Measurements from ENCODE around the gene N4BP2. TPM values are rescaled to one million over a fixed set of nuclear protein-coding genes. Genes with fewer than 3 reads are reported as not detected.

N4BP2 gene
- total RNA-seq, 1 donor from 2014 or later = 31.5 TPM

- intact Hi-C loops (cut with micrococcal nuclease) = loop anchor here (2.0 to 10.0 kb wide), 5 partner anchors 14 to 1146 kb away; no protein-coding TSS in a partner anchor
Measured at GRCh38 chr4:40190465-40190864, 133.8 kb downstream of the N4BP2 start.

- intact Hi-C loops (cut with micrococcal nuclease) = loop anchor here (2.0 to 10.0 kb wide), 5 partner anchors 14 to 1146 kb away; no protein-coding TSS in a partner anchor
Measured at GRCh38 chr4:40190880-40191815, 134.5 kb downstream of the N4BP2 start.

GRCh38 chr4:40192114-40193015 lies 135.7 kb downstream of the N4BP2 start:
- intact Hi-C loops (cut with micrococcal nuclease) = loop anchor here (1.0 to 10.0 kb wide), 4 partner anchors 8 to 1148 kb away; no protein-coding TSS in a partner anchor

- intact Hi-C loops (cut with micrococcal nuclease) = loop anchor here (1.0 to 10.0 kb wide), 4 partner anchors 9 to 1148 kb away; no protein-coding TSS in a partner anchor
Measured at GRCh38 chr4:40193016-40193571, 136.4 kb downstream of the N4BP2 start.

- intact Hi-C loops (cut with micrococcal nuclease) = loop anchor here (1.0 to 10.0 kb wide), 4 partner anchors 9 to 1149 kb away; no protein-coding TSS in a partner anchor
Measured at GRCh38 chr4:40193578-40193977, 136.9 kb downstream of the N4BP2 start.

- intact Hi-C loops (cut with micrococcal nuclease) = loop anchor here (1.0 to 10.0 kb wide), 9 partner anchors 33 to 1150 kb away; partner anchors contain the start of genes LIAS, PDS5A, RPL9 and SMIM14
Measured at GRCh38 chr4:40194602-40195161, 138.0 kb downstream of the N4BP2 start.

- intact Hi-C loops (cut with micrococcal nuclease) = loop anchor here (1.0 to 10.0 kb wide), 7 partner anchors 140 to 1151 kb away; partner anchors contain the start of genes LIAS, PDS5A, RPL9 and SMIM14
Measured at GRCh38 chr4:40195182-40196177, 138.8 kb downstream of the N4BP2 start.

- intact Hi-C loops (cut with micrococcal nuclease) = loop anchor here (1.0 to 10.0 kb wide), 7 partner anchors 141 to 1151 kb away; partner anchors contain the start of genes LIAS, PDS5A, RPL9 and SMIM14
Measured at GRCh38 chr4:40196272-40196671, 139.6 kb downstream of the N4BP2 start.

- intact Hi-C loops (cut with micrococcal nuclease) = loop anchor here (1.0 to 10.0 kb wide), 7 partner anchors 142 to 1152 kb away; partner anchors contain the start of genes LIAS, PDS5A, RPL9 and SMIM14
Measured at GRCh38 chr4:40196724-40197281, 140.2 kb downstream of the N4BP2 start, which contains the start of gene RHOH. Gene RHOH (plus strand): TSS chr4:40197031. CDS start chr4:40243387, 46,356 bp downstream.

GRCh38 chr4:40197879-40198689 lies 141.4 kb downstream of the N4BP2 start:
- intact Hi-C loops (cut with micrococcal nuclease) = loop anchor here (5.0 to 10.0 kb wide), 6 partner anchors 221 to 1153 kb away; partner anchors contain the start of genes LIAS, PDS5A, RPL9 and SMIM14

GRCh38 chr4:40199179-40199670 lies 142.6 kb downstream of the N4BP2 start:
- intact Hi-C loops (cut with micrococcal nuclease) = loop anchor here (5.0 to 10.0 kb wide), 6 partner anchors 222 to 1154 kb away; partner anchors contain the start of genes LIAS, PDS5A, RPL9 and SMIM14

GRCh38 chr4:40199999-40200874 lies 143.6 kb downstream of the N4BP2 start:
- intact Hi-C loops (cut with micrococcal nuclease) = loop anchor here (1.0 to 10.0 kb wide), 14 partner anchors 39 to 1885 kb away; partner anchors contain the start of genes LIAS, PDS5A, RPL9 and SMIM14

GRCh38 chr4:40200875-40201801 lies 144.5 kb downstream of the N4BP2 start:
- intact Hi-C loops (cut with micrococcal nuclease) = loop anchor here (1.0 to 10.0 kb wide), 10 partner anchors 27 to 1886 kb away; partner anchors contain the start of genes UBE2K and WDR19

- intact Hi-C loops (cut with micrococcal nuclease) = loop anchor here (1.0 to 10.0 kb wide), 6 partner anchors 26 to 1887 kb away; partner anchors contain the start of genes UBE2K and WDR19
Measured at GRCh38 chr4:40201898-40202297, 145.2 kb downstream of the N4BP2 start.

- intact Hi-C loops (cut with micrococcal nuclease) = loop anchor here (5.0 to 10.0 kb wide), 2 partner anchors 470 to 1888 kb away; no protein-coding TSS in a partner anchor
Measured at GRCh38 chr4:40202474-40202873, 145.8 kb downstream of the N4BP2 start.

Measured in T-helper 1 cell treated with Interleukin-12 subunit alpha and Interleukin-12 subunit beta and Interleukin-4 antibody, amounts not matched to agents 30 ng/mL and 1 ng/mL, for 36 hours (primary cell).